Activated effector memory CD4-positive, alpha-beta T cell treated with anti-CD3 and anti-CD28 coated beads, Interleukin-2, amount 50 U/mL, for 16 hours (primary cell): Measurements from ENCODE around the gene PPM1A.
A peak's percentile ranks its signal among the peaks of the same experiment; 100 is the strongest.

Source experiments
- DNase-seq: peaks from one replicate; pipeline ENCODE4 v3.0.0-alpha.2; 2020

PPM1A gene

DNA sequence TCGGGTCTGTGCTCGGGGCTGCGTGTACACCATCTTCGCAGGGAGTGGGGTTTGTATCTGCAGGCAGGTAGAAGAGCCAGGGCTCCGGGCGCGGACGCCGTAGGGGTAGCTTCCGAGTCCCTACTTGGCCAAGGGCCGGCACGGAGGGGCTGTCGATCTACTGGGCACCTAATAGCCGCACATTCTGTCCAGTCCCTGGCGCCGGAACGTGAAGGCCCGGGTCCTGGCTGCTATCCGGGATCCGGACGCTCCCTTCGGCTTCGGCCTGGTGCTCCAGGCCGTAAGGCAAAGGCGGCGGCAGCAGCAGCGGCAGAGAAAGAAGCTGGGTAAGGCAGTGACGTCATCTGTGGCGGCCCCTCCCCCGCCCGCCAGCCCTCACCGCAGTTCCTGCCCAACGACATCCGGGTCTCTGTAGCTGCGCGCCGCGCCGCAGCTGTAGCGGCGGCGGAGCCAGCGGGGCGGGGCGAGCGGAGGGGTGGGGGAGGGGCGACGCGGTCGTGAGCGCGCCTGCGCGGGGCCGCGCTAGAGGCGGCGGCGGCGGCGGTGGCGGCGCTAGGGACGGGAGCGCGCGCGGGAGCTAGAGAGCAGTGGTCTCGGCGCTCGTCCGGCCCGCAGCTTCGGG is at the start of gene PPM1A:
Gene PPM1A, plus strand, starts transcription at position 525 of the 622 bp plus-strand sequence. CDS start 33,483 bp downstream, outside the sequence.
- peak; percentile 98 for DNase-seq

DNA sequence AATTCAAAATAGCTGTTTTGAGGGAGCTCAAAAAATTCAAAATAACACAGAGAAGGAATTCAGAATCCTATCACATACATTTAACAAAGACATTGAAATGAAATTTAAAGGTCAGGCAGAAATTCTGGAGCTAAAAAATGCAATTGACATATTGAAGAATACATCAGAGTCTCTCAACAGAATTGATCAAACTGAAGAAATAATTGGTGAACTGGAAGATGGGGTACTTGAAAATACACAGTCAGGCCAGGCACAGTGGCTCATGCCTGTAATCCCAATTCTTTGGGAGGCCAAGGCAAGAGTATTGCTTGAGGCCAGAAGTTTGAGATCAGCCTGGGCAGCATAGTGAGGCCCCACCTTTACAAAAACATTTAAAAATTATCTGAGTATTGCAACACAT is 49.7 kb upstream of the PPM1A start:
- no peak for DNase-seq

DNA sequence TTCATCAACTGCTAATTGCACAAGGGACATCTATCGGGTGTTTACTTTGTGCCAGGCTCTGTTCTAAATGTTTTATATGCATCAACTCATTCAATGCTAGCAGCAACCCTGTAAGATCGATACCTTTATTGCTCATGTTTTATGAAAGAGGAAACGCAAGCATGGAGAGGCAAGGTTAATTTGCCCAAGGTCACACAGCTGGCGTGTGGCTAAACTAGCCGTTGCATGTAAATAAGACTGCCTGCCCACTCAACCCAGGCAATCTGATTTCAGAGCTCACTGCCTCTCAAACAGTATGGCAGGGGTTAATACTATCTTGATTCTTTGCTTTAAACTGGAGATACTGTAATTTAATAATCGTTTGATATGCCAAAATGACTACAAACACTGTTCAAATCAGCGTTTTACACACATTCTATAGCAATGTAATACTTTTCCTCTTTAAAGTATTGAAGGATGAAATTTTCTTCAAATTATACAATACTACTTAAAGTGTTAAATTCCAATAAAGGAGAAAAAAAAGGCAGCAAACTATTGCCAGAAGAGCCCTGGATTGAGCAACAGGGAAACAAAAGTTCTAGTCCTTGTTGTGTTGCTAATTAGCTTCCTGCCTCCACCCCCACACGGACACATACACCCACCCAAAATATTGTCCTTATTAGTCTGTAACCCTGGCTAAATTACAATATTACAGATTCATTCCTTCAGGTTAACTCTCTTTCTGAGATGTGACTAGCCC is 44.7 kb upstream of the PPM1A start:
- no peak for DNase-seq

DNA sequence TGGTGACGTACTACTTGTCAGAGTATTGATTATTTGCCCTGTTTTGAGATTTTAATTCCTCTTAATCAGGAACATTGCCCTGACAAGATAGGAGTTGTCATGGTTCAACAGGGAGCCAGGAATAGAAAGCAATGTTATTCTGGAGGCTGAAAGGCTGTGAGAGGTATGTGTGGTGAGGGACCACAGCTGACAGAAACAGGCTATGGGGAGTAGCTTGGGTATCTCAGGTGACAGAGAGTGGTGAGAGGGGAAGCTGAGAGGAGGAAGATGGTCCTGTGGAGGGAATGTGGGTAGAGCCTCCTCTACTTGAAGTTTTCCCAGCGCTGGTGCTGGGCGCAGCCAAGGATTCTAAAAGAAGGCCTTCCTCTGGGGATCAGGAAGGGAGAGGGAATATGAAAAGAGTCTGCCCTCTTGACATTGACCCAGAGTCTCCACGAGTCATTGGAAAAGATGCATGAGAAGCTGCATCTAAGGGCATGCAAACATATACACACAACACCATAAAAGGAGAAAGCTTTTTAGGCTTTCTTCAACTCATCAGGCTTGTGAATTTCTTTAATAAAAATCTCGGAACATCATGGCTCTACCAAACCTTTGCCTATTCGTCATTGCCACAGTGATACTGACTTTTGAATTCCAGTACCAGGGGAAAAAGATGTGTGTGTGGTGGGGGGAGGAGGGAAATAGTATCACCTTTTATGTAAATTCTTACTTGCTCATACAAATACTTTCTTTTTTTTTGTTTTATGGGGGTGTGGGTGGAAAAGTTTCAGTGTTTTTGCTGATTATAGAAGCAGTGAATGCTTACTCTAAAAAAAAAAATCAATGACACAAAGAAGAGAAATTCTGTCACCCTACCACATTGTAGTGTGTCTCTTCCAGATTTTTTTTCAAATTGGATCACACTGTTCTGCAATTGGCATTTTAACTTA is 43.9 kb upstream of the PPM1A start:
- DNase-seq = no peak

GRCh38 chr14:60206249-60206670 is 42.8 kb upstream of the PPM1A start:
- no peak for DNase-seq

DNA sequence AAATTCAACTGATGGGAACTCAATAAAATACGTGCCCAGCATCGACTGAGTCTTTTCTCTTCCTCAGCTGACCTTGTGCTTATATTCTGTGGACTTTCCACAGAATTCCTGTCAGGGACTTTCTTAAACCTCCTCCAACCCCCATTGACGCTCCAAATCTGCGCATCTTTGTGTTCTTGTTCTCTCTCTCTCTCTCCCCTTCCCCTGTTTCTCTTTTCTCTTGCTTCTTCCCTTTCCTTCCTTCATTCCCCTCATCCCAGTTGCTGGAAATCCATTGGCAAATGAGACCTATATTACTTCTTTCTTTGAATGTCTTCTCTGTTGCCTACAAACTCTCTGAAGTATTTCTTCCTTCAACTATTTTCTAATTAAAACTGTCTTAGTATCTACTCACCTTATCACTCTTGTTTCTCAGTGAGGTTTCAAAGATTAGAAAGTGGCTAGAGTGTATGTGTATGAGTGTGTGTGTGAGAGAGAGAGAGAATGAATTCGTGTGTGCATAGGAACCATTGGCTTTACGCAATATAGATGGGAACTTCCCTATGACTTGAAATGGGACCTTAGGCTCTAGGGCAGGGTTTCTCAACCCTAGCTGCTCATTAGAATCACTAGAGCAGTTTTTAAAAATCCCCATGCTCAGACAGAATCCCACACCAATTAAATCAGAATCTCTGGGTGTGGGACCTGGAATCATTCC is 42.0 kb upstream of the PPM1A start:
- no peak for DNase-seq

- DNase-seq = no peak
These were observed 38.3 kb upstream of the PPM1A start for GRCh38 chr14:60210703-60211102.

GRCh38 chr14:60211153-60211552 is 37.9 kb upstream of the PPM1A start:
- DNase-seq = no peak

- DNase-seq = no peak
These were observed 36.3 kb upstream of the PPM1A start for GRCh38 chr14:60212503-60213371.

GRCh38 chr14:60214003-60214402 is 35.0 kb upstream of the PPM1A start:
- DNase-seq = no peak

GRCh38 chr14:60214415-60215126 is 34.5 kb upstream of the PPM1A start:
- no peak for DNase-seq

DNA sequence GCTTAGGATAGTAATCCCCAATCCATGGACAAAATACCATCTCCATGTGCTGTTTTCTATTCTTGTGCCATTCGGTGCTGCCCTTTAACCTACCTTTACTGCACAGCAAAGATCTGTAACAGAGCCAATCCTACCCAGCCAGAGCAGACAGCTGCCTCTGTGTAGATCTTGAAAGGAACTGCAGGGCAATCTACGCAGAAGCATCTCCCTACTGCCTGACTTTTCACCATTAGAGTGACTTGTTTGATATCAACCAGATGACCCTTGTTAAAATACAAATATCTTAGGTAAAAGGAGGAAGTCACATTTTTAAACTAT is 33.9 kb upstream of the PPM1A start:
- DNase-seq = no peak

DNA sequence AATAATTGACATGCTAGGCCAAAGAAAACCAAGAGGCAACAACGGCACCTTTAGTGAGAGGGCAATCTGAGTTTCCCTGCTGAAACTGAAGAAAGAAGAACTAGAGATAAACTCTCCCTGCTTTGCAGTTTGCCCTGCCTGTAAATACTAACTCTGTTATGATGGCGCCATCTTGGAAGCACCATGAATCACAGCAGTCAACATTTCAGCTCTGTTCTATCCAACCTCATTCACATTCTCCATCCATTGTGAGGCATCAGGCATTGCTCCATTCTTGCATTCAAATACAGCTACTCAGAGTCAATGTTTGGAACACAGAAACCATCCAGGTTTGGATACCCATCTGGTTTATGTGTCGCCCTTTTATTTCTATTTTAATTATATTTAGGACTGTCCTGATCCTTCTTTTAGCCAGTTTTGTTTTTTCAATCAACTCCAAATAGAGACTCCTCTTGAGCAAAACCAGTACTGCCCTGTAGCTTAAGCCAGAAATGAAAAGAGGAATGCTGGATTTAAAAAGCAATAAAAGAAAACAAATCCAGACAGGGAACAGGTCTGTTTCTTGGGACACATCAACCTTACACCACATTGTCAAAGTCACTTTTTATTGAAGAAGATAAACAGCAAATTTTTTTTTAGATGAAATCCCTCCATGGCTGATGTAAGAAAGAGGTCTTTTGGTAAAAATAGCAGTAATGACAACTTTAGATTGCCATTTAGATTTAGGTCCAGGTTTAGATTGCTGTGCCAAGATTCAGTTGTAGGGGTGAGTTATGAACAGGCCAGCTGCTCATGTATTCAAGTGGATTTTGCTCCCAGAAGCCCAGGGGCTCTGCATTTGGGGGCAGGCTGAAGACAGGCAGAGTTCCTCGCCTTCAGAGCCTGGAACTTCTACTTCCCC is 33.3 kb upstream of the PPM1A start:
- DNase-seq = no peak

GRCh38 chr14:60217713-60218112 is 31.3 kb upstream of the PPM1A start:
- DNase-seq = no peak

- no peak for DNase-seq
These were observed 28.9 kb upstream of the PPM1A start for GRCh38 chr14:60220084-60220483.

DNA sequence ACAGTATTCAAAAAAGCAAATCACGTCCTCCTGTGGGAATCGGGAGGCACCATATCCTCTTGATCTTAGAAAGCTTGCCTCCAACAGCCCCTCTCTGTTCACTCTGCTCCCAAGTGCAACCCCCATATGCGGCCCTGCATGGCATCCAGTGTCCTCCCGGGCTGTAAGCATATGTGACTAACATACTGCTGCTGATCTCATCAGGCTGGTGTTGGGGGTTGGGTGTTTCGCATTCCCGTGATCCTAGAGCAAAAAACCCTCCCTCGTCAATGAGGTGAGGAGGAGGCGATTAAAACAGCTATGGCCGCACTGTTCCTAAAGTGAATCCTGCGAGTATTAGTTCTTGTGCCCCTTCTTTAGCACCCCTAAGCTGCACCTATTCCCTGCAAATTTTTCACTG is 28.1 kb upstream of the PPM1A start:
- DNase-seq = no peak

DNA sequence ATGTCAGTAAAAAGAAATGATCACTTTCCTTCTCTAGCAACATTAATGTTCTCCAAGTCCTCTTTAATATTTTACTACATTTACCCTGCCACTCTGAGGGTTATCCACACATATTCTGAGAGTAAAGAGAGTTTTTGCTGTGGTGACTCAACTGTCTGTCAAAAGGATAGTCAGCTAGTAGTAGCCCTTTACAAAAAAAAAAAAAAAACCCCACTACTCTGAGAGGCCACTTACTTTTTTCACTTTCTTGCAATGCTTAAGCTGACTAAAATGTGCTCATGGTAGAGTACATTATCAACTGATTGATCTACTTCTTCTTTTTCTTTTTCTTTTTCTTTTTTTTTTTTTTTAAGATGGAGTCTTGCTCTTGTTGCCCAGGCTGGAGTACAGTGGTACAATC is 27.6 kb upstream of the PPM1A start:
- DNase-seq = no peak

GRCh38 chr14:60222820-60223219 is 26.2 kb upstream of the PPM1A start:
- no peak for DNase-seq

DNA sequence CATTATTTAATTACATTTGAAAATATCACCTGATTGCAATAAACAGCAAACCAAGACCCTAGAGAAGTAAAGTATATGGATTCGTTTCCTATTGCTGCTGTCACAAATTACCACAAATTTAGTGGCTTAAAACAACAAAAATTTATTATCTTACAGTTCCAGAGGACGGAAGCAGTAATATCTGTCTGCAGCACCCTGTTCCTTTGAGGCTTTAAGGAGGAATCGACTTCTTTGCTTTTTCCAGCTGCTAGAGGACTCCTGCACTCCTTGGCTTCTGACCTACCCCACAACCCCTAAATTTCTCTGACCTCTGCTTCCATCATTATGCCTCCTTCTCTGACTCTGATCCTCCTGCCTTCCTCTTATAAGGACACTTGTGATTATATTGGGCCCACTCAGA is 23.8 kb upstream of the PPM1A start:
- DNase-seq = no peak

DNA sequence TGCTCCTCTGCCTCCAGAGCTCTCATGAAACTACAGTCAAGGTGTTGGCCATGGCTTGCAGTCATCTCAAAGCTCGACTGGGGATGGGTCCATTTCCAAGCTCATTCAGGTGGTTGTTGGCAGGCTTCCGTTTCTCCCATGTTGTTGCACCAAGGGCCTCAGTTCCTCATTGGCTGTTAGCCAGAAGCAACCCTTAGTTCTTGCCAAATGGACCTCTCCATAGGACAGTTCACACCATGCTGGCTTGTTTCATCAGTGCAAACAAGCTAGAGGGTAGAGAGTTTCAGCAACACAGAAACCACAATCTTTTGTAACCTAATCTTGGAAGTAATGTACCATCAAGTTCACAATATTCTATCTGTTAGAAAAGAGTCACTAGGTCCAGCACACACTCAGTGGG is 22.7 kb upstream of the PPM1A start:
- DNase-seq = no peak
